G401.6 (cell line): ENCODE measurements around the gene AP4M1.

Experiments
- FAIRE-seq: peaks from 2 replicates; lab custom pipeline; 2012; peaks lifted over from hg19 to GRCh38; lab: Jason Lieb, UNC

AP4M1 gene

GRCh38 chr7:100101016-100101862 lies at the start of gene AP4M1, which contains the start of gene MCM7:
Gene AP4M1 (plus strand): TSS chr7:100101643. CDS start chr7:100101715, 72 bp downstream.
Gene MCM7 (minus strand): TSS chr7:100101397. CDS start chr7:100101294, 103 bp downstream.
- FAIRE-seq, result peak; percentile 95

DNA sequence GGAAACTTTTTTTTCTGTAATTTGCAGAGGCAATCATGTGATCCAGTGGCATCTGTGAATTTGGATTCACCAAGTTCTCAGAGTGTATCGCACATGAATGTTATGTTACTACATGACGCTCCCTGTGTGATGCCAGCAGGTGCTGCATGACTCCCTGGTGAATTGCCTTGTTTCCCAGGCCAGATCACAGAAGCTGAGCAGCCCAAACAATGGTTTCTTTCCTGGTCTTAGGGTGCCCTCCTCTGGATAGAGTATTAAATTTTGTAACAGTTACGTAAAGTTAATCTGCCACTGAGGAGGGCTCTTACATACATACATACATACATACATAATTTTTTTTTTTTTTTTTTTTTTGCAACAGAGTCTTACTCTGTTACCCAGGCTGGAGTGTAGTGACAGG lies 48.2 kb upstream of the AP4M1 start:
- no peak for FAIRE-seq

DNA sequence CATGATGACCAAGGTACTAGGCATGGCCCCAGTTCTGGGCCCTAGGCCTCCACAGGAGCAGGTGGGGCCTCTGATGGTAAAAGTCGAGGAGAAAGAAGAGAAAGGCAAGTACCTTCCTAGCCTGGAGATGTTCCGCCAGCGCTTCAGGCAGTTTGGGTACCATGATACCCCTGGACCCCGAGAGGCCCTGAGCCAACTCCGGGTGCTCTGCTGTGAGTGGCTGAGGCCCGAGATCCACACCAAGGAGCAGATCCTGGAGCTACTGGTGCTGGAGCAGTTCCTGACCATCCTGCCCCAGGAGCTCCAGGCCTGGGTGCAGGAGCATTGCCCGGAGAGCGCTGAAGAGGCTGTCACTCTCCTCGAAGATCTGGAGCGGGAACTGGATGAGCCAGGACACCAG lies 44.4 kb upstream of the AP4M1 start:
- FAIRE-seq, result no peak

- FAIRE-seq, result no peak
Observed at GRCh38 chr7:100059251-100059739, 42.1 kb upstream of the AP4M1 start.

- no peak for FAIRE-seq
Observed at GRCh38 chr7:100061518-100062193, 39.8 kb upstream of the AP4M1 start.

- no peak for FAIRE-seq
Observed at GRCh38 chr7:100063376-100063775, 38.1 kb upstream of the AP4M1 start.

DNA sequence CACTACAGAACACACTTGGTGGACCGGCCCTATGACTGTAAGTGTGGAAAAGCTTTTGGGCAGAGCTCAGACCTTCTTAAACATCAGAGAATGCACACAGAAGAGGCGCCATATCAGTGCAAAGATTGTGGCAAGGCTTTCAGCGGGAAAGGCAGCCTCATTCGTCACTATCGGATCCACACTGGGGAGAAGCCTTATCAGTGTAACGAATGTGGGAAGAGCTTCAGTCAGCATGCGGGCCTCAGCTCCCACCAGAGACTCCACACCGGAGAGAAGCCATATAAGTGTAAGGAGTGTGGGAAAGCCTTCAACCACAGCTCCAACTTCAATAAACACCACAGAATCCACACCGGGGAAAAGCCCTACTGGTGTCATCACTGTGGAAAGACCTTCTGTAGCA lies 37.3 kb upstream of the AP4M1 start:
- FAIRE-seq, result no peak

DNA sequence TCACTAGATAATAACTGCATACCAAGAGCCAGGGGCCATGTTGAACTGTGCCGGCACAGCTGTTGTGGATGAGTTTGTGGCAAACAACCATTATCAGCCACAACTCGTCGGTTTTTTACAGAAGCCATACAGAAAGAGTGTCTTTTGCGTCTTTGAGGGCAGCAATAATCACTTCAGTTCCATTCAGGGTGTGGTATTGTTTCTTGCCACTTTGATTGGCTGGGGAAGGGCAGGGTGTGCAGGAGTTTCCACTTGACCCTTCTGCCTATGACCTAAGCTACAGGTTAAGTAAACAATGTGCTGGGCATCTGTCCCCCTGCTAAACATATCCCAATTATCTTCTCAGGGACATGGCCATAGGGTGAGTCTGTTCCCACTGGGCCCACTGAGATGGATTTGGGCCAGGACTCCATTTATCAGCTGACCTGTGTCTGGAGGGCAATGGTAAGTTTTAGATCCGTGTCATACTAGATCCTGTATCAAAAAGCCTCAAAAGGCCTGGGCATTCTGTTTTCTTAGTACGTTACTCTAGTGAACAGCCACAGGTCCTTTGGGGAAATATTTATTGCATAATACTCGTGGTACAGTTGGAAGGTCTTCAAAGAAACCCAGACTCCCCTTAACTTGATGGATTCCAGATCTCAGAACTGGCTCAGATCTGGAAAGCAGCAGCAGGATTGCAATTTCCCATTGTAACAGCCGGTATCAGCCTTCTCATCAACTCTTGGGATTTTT lies 35.8 kb upstream of the AP4M1 start:
- no peak for FAIRE-seq

DNA sequence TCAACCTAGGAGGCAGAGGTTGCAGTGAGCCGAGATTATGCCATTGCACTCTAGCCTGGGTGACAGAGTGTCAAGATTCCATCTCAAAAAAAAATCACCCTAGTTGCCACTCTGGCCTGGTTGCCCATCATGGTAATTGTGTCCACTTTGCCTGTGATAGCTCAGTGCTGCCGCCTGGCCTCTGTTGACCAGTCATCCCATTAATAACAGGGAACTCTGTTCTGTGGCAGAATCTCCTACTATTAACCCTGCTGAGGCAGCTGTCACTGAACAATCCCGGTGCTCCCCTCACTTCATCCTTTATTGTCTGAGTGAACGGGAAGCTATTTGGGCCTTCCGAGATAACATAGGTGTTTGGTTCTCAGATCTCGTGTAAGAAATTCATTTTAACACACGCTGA lies 34.5 kb upstream of the AP4M1 start:
- no peak for FAIRE-seq

GRCh38 chr7:100069991-100070390 lies 31.5 kb upstream of the AP4M1 start:
- no peak for FAIRE-seq

DNA sequence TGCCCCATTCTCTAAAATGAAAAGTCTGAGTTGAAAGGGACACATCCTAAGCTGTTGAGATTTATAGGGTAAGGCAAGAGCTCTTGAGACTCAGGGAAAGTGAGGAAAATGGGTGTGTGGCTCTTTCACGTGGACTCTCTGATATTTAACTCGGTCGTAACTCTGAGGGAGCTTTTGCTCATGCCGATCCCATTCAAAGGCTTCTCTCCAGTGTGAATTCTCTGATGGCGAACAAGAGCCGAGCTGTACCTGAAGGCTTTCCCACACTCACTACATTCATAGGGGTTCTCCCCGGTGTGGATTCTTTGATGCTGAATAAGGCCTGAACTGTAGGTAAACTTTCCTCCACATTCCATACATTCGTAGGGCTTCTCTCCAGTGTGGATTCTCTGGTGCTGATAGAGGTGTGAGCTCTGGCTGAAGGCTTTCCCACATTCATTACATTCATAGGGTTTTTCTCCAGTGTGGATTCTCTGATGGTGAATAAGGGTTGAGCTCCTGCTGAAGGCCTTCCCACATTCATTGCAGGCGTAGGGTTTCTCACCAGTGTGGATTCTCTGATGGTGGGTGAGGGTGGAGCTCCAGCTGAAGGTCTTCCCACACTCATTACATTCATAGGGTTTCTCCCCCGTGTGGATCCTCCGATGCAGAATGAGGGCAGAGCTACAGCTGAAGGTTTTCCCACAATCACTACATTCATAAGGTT lies 30.3 kb upstream of the AP4M1 start:
- FAIRE-seq, result no peak

DNA sequence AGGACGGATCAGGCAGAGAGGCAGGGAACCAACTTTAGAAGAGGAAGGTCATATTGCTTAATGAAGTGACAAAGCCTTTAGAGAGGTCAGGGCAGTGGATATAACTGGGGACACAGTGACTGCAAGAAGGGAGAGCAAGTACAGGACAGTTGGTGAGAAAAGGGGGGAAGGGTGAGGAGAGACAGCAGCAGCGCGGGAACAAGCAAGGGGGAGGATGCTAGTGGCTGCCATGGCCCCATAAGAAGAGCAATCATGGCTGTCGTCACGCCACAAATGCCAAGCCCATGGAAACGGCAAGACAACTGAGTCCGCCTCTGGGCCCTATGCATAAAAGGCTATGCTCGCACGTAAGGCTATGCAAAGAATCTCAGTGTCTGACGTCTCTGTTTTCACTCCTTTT lies 29.0 kb upstream of the AP4M1 start:
- no peak for FAIRE-seq

DNA sequence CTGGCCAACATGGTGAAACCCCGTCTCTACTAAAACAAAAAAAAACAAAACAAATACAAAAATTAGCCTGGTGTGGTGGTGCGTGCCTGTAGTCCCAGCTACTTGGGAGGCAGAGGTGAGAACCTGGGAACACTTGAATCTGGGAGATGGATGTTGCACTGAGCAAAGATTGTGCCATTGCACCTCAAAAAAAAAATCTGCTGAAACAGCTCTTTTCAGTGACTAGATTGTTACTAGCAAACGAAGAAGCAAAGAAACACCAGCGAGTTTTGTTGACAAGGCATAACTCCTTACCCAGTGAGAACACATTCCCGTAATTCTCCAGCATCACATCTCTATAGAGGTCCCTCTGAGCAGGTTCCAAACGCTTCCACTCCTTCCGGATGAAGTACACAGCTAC lies 26.6 kb upstream of the AP4M1 start:
- FAIRE-seq, result no peak

- no peak for FAIRE-seq
Observed at GRCh38 chr7:100075418-100075817, 26.0 kb upstream of the AP4M1 start.

- FAIRE-seq, result no peak
Observed at GRCh38 chr7:100077205-100077604, 24.2 kb upstream of the AP4M1 start.

DNA sequence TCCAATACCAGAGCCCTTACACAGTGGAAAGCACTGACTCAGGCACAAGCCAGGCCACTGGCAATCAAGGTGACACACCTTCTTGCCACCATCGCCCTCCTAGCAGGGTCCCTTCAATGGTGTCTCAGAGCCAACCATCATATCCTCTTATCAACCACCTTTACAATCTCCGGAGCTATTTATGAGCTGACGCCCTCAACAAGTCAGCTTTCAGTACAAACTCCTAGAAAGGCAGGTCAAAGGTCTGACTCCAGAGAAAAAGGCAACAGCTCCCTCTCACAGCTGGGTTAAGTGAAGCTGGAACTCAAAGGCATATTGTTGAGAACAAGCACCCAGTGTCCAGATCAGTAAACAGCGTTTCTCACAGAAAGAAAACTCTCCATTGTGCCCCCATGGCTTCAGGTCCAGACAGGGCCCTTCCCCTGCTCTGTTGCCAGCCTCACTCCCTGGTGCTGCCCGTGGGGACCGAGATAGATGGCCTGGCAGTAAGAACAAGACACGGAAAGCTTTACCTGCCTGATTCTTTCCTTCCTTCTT lies 22.4 kb upstream of the AP4M1 start:
- FAIRE-seq, result no peak

DNA sequence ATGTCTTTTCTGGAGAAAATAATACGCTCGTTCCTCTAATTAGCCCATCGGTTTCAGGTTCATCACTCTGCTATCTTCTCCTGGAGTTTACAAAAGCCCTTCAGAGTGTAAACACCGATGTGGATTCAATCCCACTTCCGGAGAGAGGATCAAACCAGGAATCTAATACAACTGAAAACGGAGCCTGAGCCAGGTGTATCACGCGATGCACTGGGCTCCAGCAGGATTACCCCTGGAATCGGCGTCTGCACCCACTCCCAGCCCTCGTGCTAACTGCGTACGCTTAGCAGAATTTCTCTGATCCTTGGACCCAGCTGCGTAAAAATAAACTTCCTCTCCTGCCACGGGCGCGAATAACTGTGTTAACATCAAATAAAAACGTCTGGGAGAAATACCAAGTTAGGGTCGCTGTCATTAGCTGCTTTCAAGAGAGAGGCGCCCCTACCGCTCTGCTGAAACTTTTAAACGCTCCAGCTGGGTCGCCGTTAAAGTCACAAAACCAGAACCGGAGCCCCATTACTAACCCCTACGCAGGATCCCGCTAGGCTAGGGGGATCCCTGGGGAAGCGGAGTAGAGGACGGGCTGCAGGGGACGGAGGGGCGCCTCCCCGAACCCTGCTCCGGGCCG lies 20.4 kb upstream of the AP4M1 start:
- no peak for FAIRE-seq

DNA sequence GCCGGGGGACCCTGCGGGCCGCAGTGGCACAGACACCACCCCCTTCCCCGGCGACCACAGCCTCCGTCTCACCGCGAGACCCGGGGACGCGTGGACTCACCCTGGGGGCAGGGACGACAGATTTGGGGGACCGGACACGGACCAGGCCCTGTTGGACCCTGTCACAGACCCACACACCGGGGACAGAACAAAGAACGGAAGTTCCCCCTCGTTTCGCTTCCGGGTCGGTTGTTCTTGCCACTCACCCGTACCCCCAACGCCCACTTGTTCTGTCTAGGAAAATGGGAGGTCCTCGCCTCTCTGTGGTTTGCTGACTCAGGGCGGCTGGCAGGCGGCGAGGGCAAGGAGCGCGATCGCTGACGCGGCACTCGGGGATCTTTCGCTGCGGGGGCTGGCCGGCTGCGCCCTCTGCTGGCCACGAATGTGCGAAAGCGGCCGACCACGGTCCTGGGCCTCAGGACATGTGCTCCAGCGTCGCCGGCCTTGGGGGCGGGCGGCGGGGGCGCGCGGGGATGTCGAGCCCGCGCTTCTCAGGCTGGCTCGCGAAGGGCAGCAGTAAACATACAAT lies 19.8 kb upstream of the AP4M1 start, which contains the start of gene ZNF3:
Gene ZNF3, minus strand, starts transcription at position 189 of the 568 bp plus-strand sequence. CDS start 4,366 bp downstream, outside the sequence.
- FAIRE-seq, result peak; percentile 96

DNA sequence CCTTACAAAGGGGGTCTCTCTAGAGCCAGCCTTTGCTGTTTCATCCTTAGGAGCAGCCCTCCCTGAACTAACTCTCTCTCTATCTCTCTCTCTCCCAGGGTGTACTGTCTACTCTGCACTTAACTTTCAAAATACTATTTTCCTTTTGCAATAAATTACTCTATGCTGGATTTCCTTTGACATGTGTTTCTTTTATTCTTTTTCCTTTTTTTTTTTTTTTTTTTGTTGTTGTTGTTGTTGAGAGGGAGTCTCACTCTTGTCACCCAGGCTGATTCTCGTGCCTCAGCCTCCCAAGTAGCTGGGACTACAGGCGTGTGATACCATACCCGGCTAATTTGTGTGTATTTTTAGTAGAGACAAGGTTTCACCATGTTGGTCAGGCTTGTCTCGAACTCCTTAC lies 18.5 kb upstream of the AP4M1 start:
- no peak for FAIRE-seq

- FAIRE-seq, result no peak
Observed at GRCh38 chr7:100085515-100085914, 15.9 kb upstream of the AP4M1 start.
